ENCODE measurements around the gene ST6GALNAC1. TPM values are rescaled to one million over a fixed set of nuclear protein-coding genes. Genes with fewer than 3 reads are reported as not detected.

Gene ST6GALNAC1
- total and polyA plus RNA-seq, 10 of the 15 experiments (the other 5 are each of a cell fraction or from before 2014, with no cell fraction given) = 0.08 TPM; not detected in 9

DNA sequence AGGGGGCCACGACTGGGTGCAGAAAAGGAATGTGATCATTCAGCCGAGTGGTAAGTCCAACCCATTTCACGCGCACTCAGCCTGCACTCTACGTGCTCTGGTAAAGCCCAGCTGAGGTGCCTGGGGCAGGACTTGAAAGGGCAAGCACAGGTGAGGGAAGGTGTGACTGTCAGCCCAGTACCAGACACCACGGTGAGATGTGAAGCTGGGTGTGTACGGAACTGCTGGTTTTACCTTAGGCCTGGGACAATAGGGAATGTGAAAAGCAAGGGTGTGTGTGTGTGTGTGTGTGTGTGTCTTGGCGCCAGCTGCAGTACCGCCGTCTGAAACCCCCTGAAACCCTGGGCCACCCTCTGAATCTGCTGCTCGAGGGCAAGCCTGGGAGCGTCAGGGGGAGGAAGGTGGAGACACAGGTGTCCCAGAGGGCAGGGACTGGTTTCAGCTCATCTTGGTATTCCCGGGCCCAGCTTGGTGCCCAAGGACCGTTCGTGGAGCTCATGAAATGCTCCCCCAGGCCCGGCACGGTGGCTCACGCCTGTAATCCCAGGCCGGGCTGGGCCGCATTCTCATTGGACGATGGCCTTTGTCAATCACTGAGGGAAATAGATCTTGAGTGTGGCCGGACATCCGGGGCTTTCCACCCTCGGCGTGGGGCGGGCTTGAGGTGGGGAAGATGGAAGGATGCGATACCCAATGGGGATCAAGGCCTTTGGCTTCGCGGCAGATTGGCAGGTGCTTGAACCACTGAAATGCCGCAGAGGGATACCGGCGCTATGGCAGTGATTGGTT, 27.8 kb upstream of the ST6GALNAC1 start (continued):
- TF ChIP-seq NKRF (conservative IDR thresholded peaks at IDR 0.05) = no peak
- no peak for TF ChIP-seq ZNF274 (IDR thresholded peaks at IDR 0.05; ENCODE audit: insufficient read depth, insufficient read length)
- no peak for TF ChIP-seq RELA (IDR thresholded peaks at IDR 0.05; ENCODE audit: borderline replicate concordance, partially characterized antibody)
- TF ChIP-seq IRF4 (IDR thresholded peaks at IDR 0.05; ENCODE audit: low read depth, low read length) = no peak
- no peak for TF ChIP-seq USF1 (IDR thresholded peaks at IDR 0.05; ENCODE audit: borderline replicate concordance, extremely low read length, insufficient read depth, low read depth, low read length)
- TF ChIP-seq SMAD1 (IDR thresholded peaks at IDR 0.05; ENCODE audit: low read depth, partially characterized antibody) = no peak
- TF ChIP-seq EED (IDR thresholded peaks at IDR 0.05; ENCODE audit: low read depth) = no peak
- peak; percentile 82; the same call in 1 of the 2 replicates for TF ChIP-seq CREB1 (IDR thresholded peaks at IDR 0.05; ENCODE audit: low read depth)
- no peak for TF ChIP-seq IRF5 (IDR thresholded peaks at IDR 0.05; ENCODE audit: borderline replicate concordance)
- peak; percentile 93 for TF ChIP-seq ZBTB40 (IDR thresholded peaks at IDR 0.05; ENCODE audit: borderline replicate concordance)
- TF ChIP-seq SMAD5 (IDR thresholded peaks at IDR 0.05; ENCODE audit: low read depth) = no peak
- no peak for TF ChIP-seq MEF2B (IDR thresholded peaks at IDR 0.05; ENCODE audit: partially characterized antibody, poor library complexity, severe bottlenecking)
- TF ChIP-seq NR2C2 (IDR thresholded peaks at IDR 0.05; ENCODE audit: borderline replicate concordance, control insufficient read depth, insufficient read length, low read depth) = no peak
- TF ChIP-seq, protein P1, sequence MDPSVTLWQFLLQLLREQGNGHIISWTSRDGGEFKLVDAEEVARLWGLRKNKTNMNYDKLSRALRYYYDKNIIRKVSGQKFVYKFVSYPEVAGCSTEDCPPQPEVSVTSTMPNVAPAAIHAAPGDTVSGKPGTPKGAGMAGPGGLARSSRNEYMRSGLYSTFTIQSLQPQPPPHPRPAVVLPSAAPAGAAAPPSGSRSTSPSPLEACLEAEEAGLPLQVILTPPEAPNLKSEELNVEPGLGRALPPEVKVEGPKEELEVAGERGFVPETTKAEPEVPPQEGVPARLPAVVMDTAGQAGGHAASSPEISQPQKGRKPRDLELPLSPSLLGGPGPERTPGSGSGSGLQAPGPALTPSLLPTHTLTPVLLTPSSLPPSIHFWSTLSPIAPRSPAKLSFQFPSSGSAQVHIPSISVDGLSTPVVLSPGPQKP (IDR thresholded peaks at IDR 0.05; ENCODE audit: low read depth, low read length) = no peak
- peak; percentile 97 for TF ChIP-seq FOS (IDR thresholded peaks at IDR 0.05; ENCODE audit: borderline replicate concordance, extremely low read depth, insufficient read length)
- no peak for TF ChIP-seq CBFB (IDR thresholded peaks at IDR 0.05; ENCODE audit: low read depth)
- no peak; a peak in 2 of 4 replicates for TF ChIP-seq BHLHE40 (IDR thresholded peaks at IDR 0.05; ENCODE audit: borderline replicate concordance in 1 of 2, low read depth in 2 of 2, low read length in 1 of 2)
